IMR-90 (cell line): ENCODE data around the gene SOX11. TPM values are rescaled to one million over a fixed set of nuclear protein-coding genes. Genes with fewer than 3 reads are reported as not detected.

ENCODE experiments used
- ATAC-seq: fragments of 200-7000 bp; cut with Tn5 transposase; 2 replicates; pipeline ENCODE4 v1.9.1; 2020; ENCODE audit warnings: low read depth, mild to moderate bottlenecking, moderate library complexity
- BruUV-seq: library from RNA; stranded (reverse); fragments of 400-500 nt; replicated peaks from 2 replicates; lab custom pipeline; 2021; lab: Mats Ljungman, UMichigan
- CTCF ChIA-PET: fragments of 300-600 bp; formaldehyde crosslinking; extraction: SDS; loops from one replicate; lab custom pipeline; 2021; ENCODE audit warnings: antibody characterized with exemption; lab: Yijun Ruan, JAX
- POLR2A ChIA-PET: fragments of 300-600 bp; sonication (Branson Sonifier 250); formaldehyde crosslinking; loops from one replicate; lab custom pipeline; 2022; ENCODE audit warnings: antibody characterized with exemption; ENCODE audit not compliant: unreplicated experiment; lab: Charles Lee
- DNase-seq: peaks from one replicate; pipeline ENCODE4 v3.0.0; 2013
- H2AFZ ChIP-seq: replicated peaks from 2 replicates; pipeline ENCODE3; 2013; ENCODE audit warnings: low read length, mild to moderate bottlenecking; ENCODE audit not compliant: poor library complexity
- H2AK5ac ChIP-seq: 2 replicates; pipeline ENCODE4 v1.6.1; 2013; ENCODE audit warnings: low read depth, low read length, inconsistent platforms
- H2AK9ac ChIP-seq: replicated peaks from 2 replicates; pipeline ENCODE3; 2013; ENCODE audit warnings: mild to moderate bottlenecking, low read depth, low read length, moderate library complexity; ENCODE audit not compliant: poor library complexity
- H2BK120ac ChIP-seq: 2 replicates; pipeline ENCODE4 v1.6.1; 2013; ENCODE audit warnings: low read depth, low read length, inconsistent platforms
- H2BK15ac ChIP-seq: 3 replicates; pipeline ENCODE4 v1.6.1; 2013; ENCODE audit warnings: low read depth, low read length, inconsistent platforms
- H2BK20ac ChIP-seq: 2 replicates; pipeline ENCODE4 v1.6.1; 2013; ENCODE audit warnings: low read depth, mild to moderate bottlenecking, inconsistent platforms, low read length, moderate library complexity
- H2BK5ac ChIP-seq: 2 replicates; pipeline ENCODE4 v1.6.1; 2013; ENCODE audit warnings: mild to moderate bottlenecking, low read depth, low read length, inconsistent platforms; ENCODE audit not compliant: poor library complexity, severe bottlenecking
- H3K14ac ChIP-seq: replicated peaks from 2 replicates; pipeline ENCODE4 v1.6.1; 2013; ENCODE audit warnings: low read depth, low read length, inconsistent platforms
- H3K18ac ChIP-seq: 2 replicates; pipeline ENCODE4 v1.6.1; 2013; ENCODE audit warnings: low read depth, low read length, control low read depth
- H3K23ac ChIP-seq: 2 replicates; pipeline ENCODE4 v1.6.1; 2013; ENCODE audit warnings: low read depth, low read length, inconsistent platforms
- H3K27ac ChIP-seq: 2 replicates; pipeline ENCODE4 v1.5.1; 2013; ENCODE audit warnings: mild to moderate bottlenecking, control low read depth, low read length; ENCODE audit not compliant: insufficient read depth
- H3K27me3 ChIP-seq: 2 replicates; pipeline ENCODE4 v1.6.1; 2013; ENCODE audit warnings: low read length; ENCODE audit not compliant: control insufficient read depth, insufficient read depth
- H3K36me3 ChIP-seq: 2 replicates; pipeline ENCODE4 v1.6.1; 2013; ENCODE audit warnings: low read length, mixed read lengths; ENCODE audit not compliant: control insufficient read depth, insufficient read depth
- H3K4ac ChIP-seq: 2 replicates; pipeline ENCODE4 v1.6.1; 2013; ENCODE audit warnings: low read depth, low read length, inconsistent platforms
- H3K4me1 ChIP-seq: 2 replicates; pipeline ENCODE4 v1.6.1; 2013; ENCODE audit warnings: low read length, mixed read lengths; ENCODE audit not compliant: control insufficient read depth, insufficient read depth
- H3K4me2 ChIP-seq: 2 replicates; pipeline ENCODE4 v1.6.1; 2013; ENCODE audit warnings: low read depth, mild to moderate bottlenecking, control low read depth, low read length, moderate library complexity
- H3K4me3 ChIP-seq: 2 replicates; pipeline ENCODE4 v1.5.1; 2013; ENCODE audit warnings: low read depth, mild to moderate bottlenecking, control low read depth, low read length, moderate library complexity; ENCODE audit not compliant: insufficient read depth
- H3K56ac ChIP-seq: 2 replicates; pipeline ENCODE4 v1.6.1; 2013; ENCODE audit warnings: low read length, inconsistent platforms; ENCODE audit not compliant: insufficient read depth; ENCODE audit errors: extremely low read depth
- H3K79me1 ChIP-seq, 2 experiments: 2 replicates each; pipeline ENCODE4 v1.6.1; 2013; ENCODE audit warnings: low read length in 2 of 2, inconsistent platforms in 1 of 2, low read depth in 1 of 2
- H3K9ac ChIP-seq: 2 replicates; pipeline ENCODE4 v1.6.1; 2013; ENCODE audit warnings: low read depth, low read length, control low read depth
- H3K9me1 ChIP-seq: 2 replicates; pipeline ENCODE4 v1.6.1; 2013; ENCODE audit warnings: low read length, inconsistent platforms; ENCODE audit not compliant: insufficient read depth
- H3K9me3 ChIP-seq: 2 replicates; pipeline ENCODE4 v1.6.1; 2013; ENCODE audit warnings: low read length; ENCODE audit not compliant: control insufficient read depth, insufficient read depth
- H4K20me1 ChIP-seq: 2 replicates; pipeline ENCODE4 v1.6.1; 2013; ENCODE audit warnings: low read length, inconsistent platforms; ENCODE audit not compliant: insufficient read depth
- H4K5ac ChIP-seq: 2 replicates; pipeline ENCODE4 v1.6.1; 2013; ENCODE audit warnings: mild to moderate bottlenecking, low read depth, low read length, control low read depth
- H4K8ac ChIP-seq, 2 experiments: 2 replicates each; pipeline ENCODE4 v1.6.1; 2013; ENCODE audit warnings: low read depth in 2 of 2, low read length in 2 of 2, control low read depth in 1 of 2, inconsistent platforms in 1 of 2
- H4K91ac ChIP-seq: 2 replicates; pipeline ENCODE4 v1.6.1; 2013; ENCODE audit warnings: low read depth, low read length, inconsistent platforms; ENCODE audit not compliant: insufficient read depth
- CEBPB ChIP-seq: IDR thresholded peaks from 2 replicates; pipeline ENCODE4 v1.6.1; 2012; ENCODE audit warnings: low read depth, low read length, improper control_type of control experiment
- FOS ChIP-seq: fragments of 150-350 bp; IDR thresholded peaks from 2 replicates; pipeline ENCODE4 v1.6.1; 2016; ENCODE audit warnings: low read depth, low read length
- MXI1 ChIP-seq: IDR thresholded peaks from 2 replicates; pipeline ENCODE4 v1.6.1; 2012; ENCODE audit warnings: low read depth, mild to moderate bottlenecking, low read length, moderate library complexity, borderline replicate concordance
- SMC3 ChIP-seq: fragments of 150-350 bp; IDR thresholded peaks from 2 replicates; pipeline ENCODE4 v1.6.1; 2016; ENCODE audit warnings: low read depth, mild to moderate bottlenecking, antibody characterized with exemption, low read length, moderate library complexity
- WGBS, 2 experiments: methylation state at CpG; one replicate each; pipeline versions ENCODE4 v1.1.5 to v1.1.7; 2013; ENCODE audit warnings: missing lambda C conversion rate in 2 of 2; ENCODE audit not compliant: insufficient read length in 1 of 2; ENCODE audit errors: extremely low coverage in 2 of 2; 5-methylcytosine and 5-hydroxymethylcytosine counted together
- dilution Hi-C: fragments of 300-500 bp; cut with HindIII; formaldehyde crosslinking; loops from one replicate; pipeline ENCODE4 v1.14.3; 2018; ENCODE audit warnings: low sequenced_read_pairs; ENCODE audit not compliant: unreplicated experiment
- in situ Hi-C: fragments of 300-500 bp; cut with MboI; formaldehyde crosslinking; loops from 3 replicates; pipeline ENCODE4 v1.14.3; 2019; ENCODE audit warnings: low sequenced_read_pairs, inconsistent platforms, mixed read lengths
- intact Hi-C: fragments of 100-400 bp; cut with micrococcal nuclease; formaldehyde crosslinking; loops from 2 replicates; pipeline ENCODE4 v1.10.0; 2022
- polyA plus RNA-seq, 3 experiments: library from polyadenylated mRNA; depleted of rRNA; stranded (reverse); fragments of >200 nt; gene quantifications; 2 replicates each; pipeline ENCODE4 v1.2.3, GENCODE V29; 2012; ENCODE audit warnings: low replicate concordance in 1 of 3
- total RNA-seq: library from RNA; depleted of rRNA; stranded (reverse); fragments of >200 nt; gene quantifications from 2 replicates; pipeline ENCODE4 v1.2.3, GENCODE V29; 2012

Gene SOX11
- total and polyA plus RNA-seq, 2 of the 4 experiments (the other 2 are of a cell fraction), result 1.9 to 2.2 TPM

GRCh38 chr2:5725794-5726463 lies 33.7 kb downstream of the SOX11 start:
- H3K9me1 ChIP-seq, result no peaks in the 10 kb centered on the region
- H2BK120ac ChIP-seq, result no peak overlapping the region
- H3K14ac ChIP-seq, result no peak overlapping the region
- TF ChIP-seq FOS (no peak), SMC3 (no peak), MXI1 (no peak), CEBPB (no peak)
- no peak overlapping the region for H2BK15ac ChIP-seq
- H3K4me3 ChIP-seq, result no peak overlapping the region
- H3K27me3 ChIP-seq, result no peaks in the 10 kb centered on the region
- no peak overlapping the region; the same call in 1 of the 2 replicates for H4K5ac ChIP-seq
- peak overlapping the region; percentile 76 for H2AFZ ChIP-seq
- no peak overlapping the region; the same call in 1 of the 2 replicates for H3K23ac ChIP-seq
- no peaks in the 10 kb centered on the region for H3K36me3 ChIP-seq
- H2AK5ac ChIP-seq, result no peak overlapping the region
- DNase-seq (no peak), ATAC-seq (no peak)
- ChIA-PET CTCF (no interaction called here), POLR2A (no interaction called here)
- H3K18ac ChIP-seq, result no peak overlapping the region; the same call in 1 of the 2 replicates
- no peaks in the 10 kb centered on the region for H4K20me1 ChIP-seq
- dilution Hi-C loops, result no loop called here
- H4K91ac ChIP-seq, result no peak overlapping the region
- H4K8ac ChIP-seq, result no peak overlapping the region
- H3K27ac ChIP-seq, result no peak overlapping the region
- H2AK9ac ChIP-seq, result no peak overlapping the region
- H3K79me1 ChIP-seq, result no peaks in the 10 kb centered on the region
- no peak overlapping the region for H3K9ac ChIP-seq
- peaks cover 4% of the 10 kb centered on the region; the same call in 1 of the 2 replicates for H3K4me1 ChIP-seq
- H3K9me3 ChIP-seq, result no peaks in the 10 kb centered on the region
- in situ Hi-C loops, result no loop called here
- 0 out of 2 replicates have a peak overlapping the region, but pooled peaks have one; percentile 25 for H2BK20ac ChIP-seq
- H3K56ac ChIP-seq, result no peak overlapping the region
- WGBS, 2 experiments, result 80% methylated on average over 2 of the region's 23 CpGs; no CpG with 5 or more reads in 1 of the 2 experiments
- H2BK5ac ChIP-seq, result no peak overlapping the region
- intact Hi-C loops, result no loop called here
- H3K4me2 ChIP-seq, result peak overlapping the region; percentile 61
- H3K4ac ChIP-seq, result no peak overlapping the region
- no TSS peak for BruUV-seq
